Activated CD4-positive, alpha-beta memory T cell treated with anti-CD3 and anti-CD28 coated beads for 36 hours (primary cell): ENCODE measurements around the gene SEZ6L2. TPM values are rescaled to one million over a fixed set of nuclear protein-coding genes. Genes with fewer than 3 reads are reported as not detected.

Experiments used
- CTCF ChIA-PET: fragments of 350-600 bp; sonication (Branson Sonifier 250); formaldehyde crosslinking; loops from one replicate; lab custom pipeline; 2021; ENCODE audit warnings: antibody characterized with exemption, inconsistent platforms; lab: Charles Lee
- POLR2A ChIA-PET: fragments of 350-600 bp; sonication (Branson Sonifier 250); formaldehyde crosslinking; loops from one replicate; lab custom pipeline; 2021; ENCODE audit warnings: antibody characterized with exemption; lab: Charles Lee
- DNase-seq: peaks from one replicate; pipeline ENCODE4 v3.0.0-alpha.2; 2020
- H3K27ac Mint-ChIP-seq: one replicate; pipeline ENCODE4 v1.8.0; 2021; ENCODE audit warnings: mixed read lengths
- H3K27me3 Mint-ChIP-seq: one replicate; pipeline ENCODE4 v1.8.0; 2021; ENCODE audit warnings: mixed read lengths
- H3K36me3 Mint-ChIP-seq: one replicate; pipeline ENCODE4 v1.8.0; 2021; ENCODE audit warnings: mixed read lengths
- H3K4me1 Mint-ChIP-seq: one replicate; pipeline ENCODE4 v1.8.0; 2021; ENCODE audit warnings: low read depth, mixed read lengths
- H3K4me3 Mint-ChIP-seq: one replicate; pipeline ENCODE4 v1.8.0; 2021; ENCODE audit warnings: mild to moderate bottlenecking, mixed read lengths
- H3K9me3 Mint-ChIP-seq: one replicate; pipeline ENCODE4 v1.8.0; 2021; ENCODE audit warnings: mixed read lengths
- intact Hi-C: fragments of 100-400 bp; cut with micrococcal nuclease; formaldehyde crosslinking; loops from one replicate; pipeline ENCODE4 v1.15.1; 2023
- total RNA-seq, 2 experiments: library from RNA; stranded (reverse); gene quantifications; one replicate each; pipeline ENCODE4 v1.2.3, GENCODE V29; 2021

Gene SEZ6L2
- total RNA-seq, 2 experiments from 2014 or later = 0.38 to 0.58 TPM

- Mint-ChIP-seq H3K27ac (peak within 1 kb of the TSS; percentile 92), H3K4me3 (peak within 1 kb of the TSS; percentile 94), H3K4me1 (peaks cover 18% of the 10 kb centered on the region), H3K36me3 (peaks cover 6% of the 10 kb centered on the region), H3K27me3 (no peaks in the 10 kb centered on the region), H3K9me3 (no peaks in the 10 kb centered on the region)
- peak; percentile 95 for DNase-seq
- intact Hi-C loops = loop anchor here (1.0 to 5.0 kb wide), 6 partner anchors 43 to 159 kb away; partner anchors contain the start of genes C16orf92, HIRIP3, KCTD13 and MVP
- ChIA-PET CTCF (interaction anchor here (0.7 to 2.4 kb wide), 8 partner anchors 11 to 192 kb away, joined by 3 to 11 read pairs (median 4); partner anchors contain the start of gene TMEM219), POLR2A (interaction anchor here (0.7 to 2.1 kb wide), 2 partner anchors 9 to 63 kb away, joined by 3 to 7 read pairs; partner anchors contain the start of gene KCTD13)
Measured at GRCh38 chr16:29862884-29863668, 36.3 kb downstream of the SEZ6L2 start, which contains the start of gene CDIPT. Gene CDIPT (minus strand): TSS chr16:29863226. CDS start chr16:29862857, 369 bp downstream.

- Mint-ChIP-seq H3K27ac (peak overlapping the region; percentile 88), H3K36me3 (peaks cover 6% of the 10 kb centered on the region), H3K27me3 (no peaks in the 10 kb centered on the region), H3K4me3 (peak overlapping the region; percentile 94), H3K9me3 (no peaks in the 10 kb centered on the region), H3K4me1 (peaks cover 18% of the 10 kb centered on the region)
- POLR2A ChIA-PET = interaction anchor here (0.7 to 1.2 kb wide), 2 partner anchors 10 to 111 kb away, joined by 3 read pairs; no protein-coding TSS in a partner anchor
- CTCF ChIA-PET = interaction anchor here (0.9 to 2.4 kb wide), 7 partner anchors 10 to 193 kb away, joined by 3 to 11 read pairs (median 3); partner anchors contain the start of gene TMEM219
- intact Hi-C loops = loop anchor here (2.0 to 5.0 kb wide), 4 partner anchors 58 to 160 kb away; partner anchors contain the start of genes C16orf92, HIRIP3 and KCTD13
- DNase-seq = peak; percentile 28
Measured at GRCh38 chr16:29862383-29862883, 36.9 kb downstream of the SEZ6L2 start.

- no peak for DNase-seq
- Mint-ChIP-seq H3K4me1 (peaks cover 18% of the 10 kb centered on the region), H3K36me3 (peaks cover 6% of the 10 kb centered on the region), H3K27me3 (no peaks in the 10 kb centered on the region), H3K27ac (no peak overlapping the region), H3K9me3 (no peaks in the 10 kb centered on the region), H3K4me3 (no peak overlapping the region)
- intact Hi-C loops = loop anchor here (5.0 kb wide), 1 partner anchor 162 kb away; the partner anchor contains the start of gene C16orf92
- ChIA-PET CTCF (interaction anchor here (1.2 kb wide), 1 partner anchor 12 kb away, joined by 7 read pairs; no protein-coding TSS in a partner anchor), POLR2A (no interaction called here)
Measured at GRCh38 chr16:29860218-29860617, 39.1 kb downstream of the SEZ6L2 start.

GRCh38 chr16:29858974-29859373, 40.4 kb downstream of the SEZ6L2 start:
- Mint-ChIP-seq H3K27me3 (no peaks in the 10 kb centered on the region), H3K4me1 (peaks cover 20% of the 10 kb centered on the region), H3K36me3 (peaks cover 6% of the 10 kb centered on the region), H3K9me3 (no peaks in the 10 kb centered on the region), H3K27ac (no peak overlapping the region), H3K4me3 (no peak overlapping the region)
- CTCF ChIA-PET = interaction anchor here (0.5 to 1.4 kb wide), 3 partner anchors 11 to 250 kb away, joined by 3 to 5 read pairs (median 4); no protein-coding TSS in a partner anchor
- POLR2A ChIA-PET = no interaction called here
- intact Hi-C loops = no loop called here
- DNase-seq = no peak

- Mint-ChIP-seq H3K27me3 (no peaks in the 10 kb centered on the region), H3K36me3 (peaks cover 6% of the 10 kb centered on the region), H3K4me1 (peaks cover 20% of the 10 kb centered on the region), H3K9me3 (no peaks in the 10 kb centered on the region), H3K4me3 (no peak overlapping the region), H3K27ac (no peak overlapping the region)
- CTCF ChIA-PET = interaction anchor here (1.4 kb wide), 1 partner anchor 10 kb away, joined by 5 read pairs; no protein-coding TSS in a partner anchor
- POLR2A ChIA-PET = interaction anchor here (1.9 kb wide), 1 partner anchor 10 kb away, joined by 5 read pairs; no protein-coding TSS in a partner anchor
- no peak for DNase-seq
- intact Hi-C loops = no loop called here
Measured at GRCh38 chr16:29858149-29858849, 41.1 kb downstream of the SEZ6L2 start.

- DNase-seq = no peak
- ChIA-PET CTCF (interaction anchor here (1.2 to 2.0 kb wide), 2 partner anchors 9 to 166 kb away, joined by 4 to 8 read pairs; no protein-coding TSS in a partner anchor), POLR2A (interaction anchor here (0.6 to 1.9 kb wide), 3 partner anchors 8 to 198 kb away, joined by 3 to 5 read pairs (median 4); no protein-coding TSS in a partner anchor)
- Mint-ChIP-seq H3K27me3 (no peaks in the 10 kb centered on the region), H3K4me3 (no peak overlapping the region), H3K36me3 (peaks cover 6% of the 10 kb centered on the region), H3K4me1 (peaks cover 20% of the 10 kb centered on the region), H3K27ac (no peak overlapping the region), H3K9me3 (no peaks in the 10 kb centered on the region)
- intact Hi-C loops = no loop called here
Measured at GRCh38 chr16:29857133-29857760, 42.1 kb downstream of the SEZ6L2 start.

DNA sequence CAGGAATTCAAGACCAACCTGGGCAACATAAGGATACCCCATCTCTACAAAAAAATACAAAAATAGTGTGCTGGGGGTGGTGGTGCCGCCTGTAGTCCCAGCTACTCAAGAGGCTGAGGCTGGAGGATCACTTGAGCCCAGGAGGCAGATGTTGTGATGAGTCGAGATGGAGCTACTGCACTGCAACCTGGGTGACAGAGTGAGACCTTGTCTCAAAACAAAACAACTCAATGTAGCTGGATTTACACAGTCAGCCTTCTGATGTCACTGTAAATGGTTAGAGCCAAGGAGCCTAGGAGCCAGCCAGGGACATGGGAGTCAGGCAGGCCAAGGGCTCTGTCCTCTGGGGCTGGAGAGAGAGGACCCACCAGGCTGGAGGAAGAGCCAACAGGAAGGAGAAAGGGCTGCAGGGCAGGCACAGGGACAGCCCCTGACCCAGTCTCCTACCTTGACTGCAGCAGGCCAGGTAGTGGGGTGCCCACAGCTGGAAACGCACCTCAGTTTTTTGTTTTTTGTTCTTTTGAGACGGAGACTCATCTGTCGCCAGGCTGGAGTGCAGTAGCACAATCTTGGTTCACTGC, 44.7 kb downstream of the SEZ6L2 start:
- intact Hi-C loops = no loop called here
- Mint-ChIP-seq H3K4me1 (peaks cover 4% of the 10 kb centered on the region), H3K27me3 (no peaks in the 10 kb centered on the region), H3K27ac (no peak overlapping the region), H3K4me3 (no peak overlapping the region), H3K36me3 (peaks cover 6% of the 10 kb centered on the region), H3K9me3 (no peaks in the 10 kb centered on the region)
- CTCF ChIA-PET = interaction anchor here (1.6 kb wide), 1 partner anchor 154 kb away, joined by 6 read pairs; no protein-coding TSS in a partner anchor
- no peak for DNase-seq
- POLR2A ChIA-PET = no interaction called here

DNA sequence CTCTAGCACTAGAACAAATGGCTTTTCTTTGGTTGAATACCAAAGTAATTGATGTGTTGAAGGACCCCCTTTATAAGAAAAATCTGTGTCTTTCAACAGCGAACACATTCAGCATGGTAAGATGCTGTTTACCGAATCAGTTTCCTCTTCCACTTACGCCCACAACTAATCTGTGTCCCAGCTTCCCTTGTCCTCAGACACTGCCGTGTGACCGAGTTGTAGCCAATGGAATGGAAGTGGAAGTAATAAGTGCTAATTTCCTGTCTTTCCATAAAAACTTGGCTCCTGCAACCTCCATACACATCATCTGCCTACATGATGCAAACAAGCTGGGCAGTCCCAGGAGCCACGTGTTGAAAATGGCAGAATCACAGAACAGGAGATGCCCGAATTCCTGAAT, 46.7 kb downstream of the SEZ6L2 start:
- ChIA-PET POLR2A (interaction anchor here (1.1 kb wide), 1 partner anchor 142 kb away, joined by 3 read pairs; no protein-coding TSS in a partner anchor), CTCF (interaction anchor here (0.9 to 1.3 kb wide), 2 partner anchors 9 to 11 kb away, joined by 3 to 4 read pairs; partner anchors contain the start of gene CDIPT)
- Mint-ChIP-seq H3K27ac (no peak overlapping the region), H3K27me3 (no peaks in the 10 kb centered on the region), H3K4me3 (no peak overlapping the region), H3K9me3 (no peaks in the 10 kb centered on the region), H3K4me1 (peaks cover 9% of the 10 kb centered on the region), H3K36me3 (peaks cover 6% of the 10 kb centered on the region)
- no peak for DNase-seq
- intact Hi-C loops = no loop called here

DNA sequence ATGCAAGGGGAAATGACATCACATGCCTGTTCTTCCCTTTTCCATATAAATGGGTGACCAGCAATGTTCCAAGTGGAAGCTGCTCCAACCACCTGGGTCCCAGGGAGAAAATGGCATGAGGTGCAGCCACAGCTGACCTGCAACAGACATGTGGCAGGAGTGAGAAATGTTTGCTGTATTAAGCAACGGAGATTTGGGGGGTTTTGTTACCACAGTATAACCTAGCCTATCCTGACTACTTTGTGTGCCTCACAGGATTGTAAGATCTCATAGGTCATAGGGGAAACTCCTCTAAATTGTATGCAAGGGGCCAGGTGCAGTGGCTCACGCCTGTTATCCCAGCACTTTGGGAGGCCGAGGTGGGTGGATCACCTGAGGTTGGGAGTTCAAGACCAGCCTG, 48.4 kb downstream of the SEZ6L2 start:
- intact Hi-C loops = no loop called here
- Mint-ChIP-seq H3K4me1 (peaks cover 9% of the 10 kb centered on the region), H3K9me3 (no peaks in the 10 kb centered on the region), H3K27ac (no peak overlapping the region), H3K36me3 (peaks cover 11% of the 10 kb centered on the region), H3K27me3 (no peaks in the 10 kb centered on the region), H3K4me3 (no peak overlapping the region)
- no peak for DNase-seq
- ChIA-PET POLR2A (no interaction called here), CTCF (interaction anchor here (0.6 to 3.6 kb wide), 3 partner anchors 24 to 184 kb away, joined by 3 to 62 read pairs (median 4); partner anchors contain the start of gene PAGR1)

DNA sequence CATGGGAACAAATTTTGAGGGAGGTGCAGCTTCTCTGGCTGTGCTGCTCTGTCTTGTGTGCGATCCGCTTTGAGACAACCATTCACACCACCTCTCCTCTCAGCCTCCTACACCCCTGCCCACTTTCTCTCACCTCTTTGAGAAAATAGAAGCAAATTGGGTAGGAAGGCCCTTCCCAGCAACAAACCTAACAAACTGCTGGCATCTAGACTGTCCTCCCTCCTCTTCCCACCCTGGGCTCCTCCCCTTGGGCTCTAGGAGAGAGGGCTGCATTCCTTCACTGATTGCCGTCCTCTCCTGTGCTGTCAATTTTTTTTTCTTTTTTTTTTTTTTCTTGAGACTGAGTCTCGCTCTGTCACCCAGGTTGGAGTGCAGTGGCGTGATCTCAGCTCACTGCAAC, 49.8 kb downstream of the SEZ6L2 start:
- Mint-ChIP-seq H3K27ac (no peak overlapping the region), H3K36me3 (peaks cover 14% of the 10 kb centered on the region), H3K4me1 (peaks cover 6% of the 10 kb centered on the region), H3K27me3 (no peaks in the 10 kb centered on the region), H3K9me3 (no peaks in the 10 kb centered on the region), H3K4me3 (no peak overlapping the region)
- intact Hi-C loops = loop anchor here (2.0 kb wide), 1 partner anchor 29 kb away; the partner anchor contains the start of gene MVP
- ChIA-PET CTCF (interaction anchor here (0.9 to 4.0 kb wide), 17 partner anchors 11 to 158 kb away, joined by 3 to 97 read pairs (median 8); partner anchors contain the start of genes CDIPT, MVP and PAGR1), POLR2A (interaction anchor here (1.0 to 2.4 kb wide), 5 partner anchors 8 to 148 kb away, joined by 4 to 12 read pairs (median 5); partner anchors contain the start of gene PAGR1)
- no peak for DNase-seq
